Stimulated activated CD4-positive, alpha-beta T cell treated with anti-CD3 and anti-CD28 coated beads, Interleukin-2, amount 100 ng/mL, for 24 hours (primary cell): ENCODE data around the gene PORCN.
"Not testable (repeated sequence)": the region's sequence is repeated elsewhere in the genome, so short reads cannot be mapped to it uniquely, and the experiment has no call there.

Experiments used
- DNase-seq, 2 donors: peaks; one replicate each; pipeline ENCODE4 v3.0.0-alpha.2; 2020

The PORCN gene

DNA sequence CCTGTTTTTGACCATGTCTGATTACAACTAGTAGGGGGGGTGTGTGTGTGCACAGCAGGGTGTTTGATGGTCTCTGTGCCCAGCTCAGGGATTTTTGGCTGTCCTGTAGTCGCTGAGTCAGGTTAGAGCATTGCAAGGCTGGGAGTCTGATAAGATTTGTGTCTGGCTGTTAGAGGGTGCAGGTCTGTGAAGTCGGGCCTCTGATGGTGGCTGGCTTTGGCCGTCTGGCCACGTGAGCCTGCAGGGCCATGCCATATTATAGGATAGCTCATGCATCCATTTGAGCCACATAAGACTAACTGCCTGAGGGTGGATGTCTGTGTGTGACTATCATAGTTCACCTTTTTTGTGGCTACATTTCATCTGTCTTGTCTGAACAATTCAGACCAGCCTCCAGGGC is 4.9 kb downstream of the PORCN start:
- no peak for DNase-seq

DNA sequence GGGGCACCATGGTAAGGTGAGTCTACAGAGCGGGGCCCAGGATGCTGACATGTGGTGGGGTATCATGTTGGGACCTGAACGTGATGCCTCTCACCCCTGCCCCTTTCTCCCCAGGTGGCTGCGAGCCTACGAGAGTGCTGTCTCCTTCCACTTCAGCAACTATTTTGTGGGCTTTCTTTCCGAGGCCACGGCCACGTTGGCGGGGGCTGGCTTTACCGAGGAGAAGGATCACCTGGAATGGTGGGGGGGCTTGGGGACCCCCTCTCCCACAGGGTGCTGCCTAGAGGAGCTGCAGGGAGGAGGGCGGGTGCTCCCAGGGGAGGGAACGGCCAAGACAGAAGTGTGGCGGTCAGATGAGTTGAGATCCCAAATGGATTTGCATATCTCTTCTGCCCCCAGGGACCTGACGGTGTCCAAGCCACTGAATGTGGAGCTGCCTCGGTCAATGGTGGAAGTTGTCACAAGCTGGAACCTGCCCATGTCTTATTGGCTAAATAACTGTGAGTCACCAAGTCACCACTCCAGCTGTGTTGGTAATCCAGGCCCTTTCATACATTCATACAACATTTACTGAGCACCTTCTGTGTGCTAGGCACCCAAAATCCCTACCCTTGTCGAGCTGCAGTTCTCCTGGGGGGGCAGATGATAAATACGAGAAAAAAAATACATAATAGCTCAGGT is 5.5 kb downstream of the PORCN start:
- no peak for DNase-seq

DNA sequence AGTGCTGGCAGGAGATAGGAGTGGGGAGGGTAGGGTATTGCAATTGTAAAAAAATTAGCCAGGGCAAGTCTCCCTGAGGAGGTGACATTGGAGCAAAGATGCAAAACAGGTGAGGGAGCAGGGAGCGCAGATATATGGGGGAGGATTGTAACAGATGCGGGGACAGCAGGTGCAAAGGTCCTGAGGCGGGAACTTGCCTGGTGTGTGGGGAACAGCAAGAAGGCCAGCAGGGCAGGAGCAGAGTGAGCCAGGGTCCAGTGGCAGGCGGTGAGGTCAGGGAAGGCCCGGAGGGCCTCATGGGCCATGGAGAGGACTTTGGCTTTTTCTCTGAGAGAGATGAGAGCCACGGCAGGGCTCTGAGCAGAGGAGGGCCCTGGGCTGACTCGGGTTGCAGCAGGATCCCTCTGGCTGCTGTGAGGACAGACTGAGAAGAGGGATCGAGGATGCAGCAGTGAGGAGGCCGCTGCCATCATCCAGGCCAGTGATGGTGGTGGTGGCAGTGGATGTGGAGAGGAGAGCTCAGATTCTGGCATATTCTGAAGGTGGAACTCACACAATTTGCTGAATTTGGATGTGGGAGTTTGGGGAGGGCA is 6.2 kb downstream of the PORCN start:
- DNase-seq = no peak

DNA sequence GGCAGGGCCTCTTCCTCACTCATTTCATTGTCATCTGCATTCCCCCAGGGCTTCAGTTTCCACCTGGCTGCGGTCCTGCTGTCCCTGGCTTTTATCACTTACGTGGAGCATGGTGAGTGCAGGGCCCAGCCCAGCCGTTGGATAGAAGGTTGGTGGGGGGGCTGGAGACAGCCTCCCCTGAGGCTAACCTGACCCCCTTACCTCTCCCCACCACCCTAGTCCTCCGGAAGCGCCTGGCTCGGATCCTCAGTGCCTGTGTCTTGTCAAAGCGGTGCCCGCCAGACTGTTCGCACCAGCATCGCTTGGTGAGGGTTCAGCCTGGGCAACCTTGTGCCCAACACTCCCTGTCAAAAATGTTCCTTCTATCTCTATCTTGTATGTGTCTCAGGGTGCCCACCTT is 7.0 kb downstream of the PORCN start:
- DNase-seq = no peak

DNA sequence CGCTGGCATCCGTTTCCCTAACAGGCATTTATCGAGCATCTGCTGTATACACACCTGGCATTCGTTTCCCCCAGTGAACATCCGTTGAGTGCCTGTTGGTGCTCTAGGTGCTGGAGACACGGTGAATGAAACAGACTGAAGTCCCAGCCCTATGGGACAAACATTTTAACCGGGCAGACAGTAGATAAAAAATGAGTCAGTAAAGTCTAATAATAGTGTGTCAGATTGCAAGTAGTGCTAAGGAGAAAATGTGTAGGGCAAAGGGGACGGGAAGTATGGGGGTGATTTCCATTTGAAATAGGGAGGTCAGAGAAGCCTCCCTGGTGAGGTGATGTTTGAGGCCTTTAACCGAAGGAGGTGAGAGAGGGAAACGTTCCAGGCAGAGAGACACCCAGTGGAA is 7.5 kb downstream of the PORCN start:
- DNase-seq = no peak

DNA sequence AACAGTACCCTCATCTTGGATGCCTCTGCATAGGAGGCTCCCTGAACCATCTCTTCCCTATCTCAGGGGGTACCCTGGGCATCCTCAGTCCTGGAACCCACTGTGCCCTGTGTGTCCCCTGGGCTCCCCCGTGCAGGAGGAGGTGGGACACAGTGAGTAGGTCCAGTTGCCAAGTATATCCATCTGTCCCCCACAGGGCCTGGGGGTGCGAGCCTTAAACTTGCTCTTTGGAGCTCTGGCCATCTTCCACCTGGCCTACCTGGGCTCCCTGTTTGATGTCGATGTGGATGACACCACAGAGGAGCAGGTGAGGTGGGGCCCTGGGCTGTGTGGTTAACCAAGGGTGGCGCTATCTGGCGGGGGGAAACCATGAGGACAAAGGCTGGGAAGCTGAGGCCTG is 8.2 kb downstream of the PORCN start:
- DNase-seq = no peak

DNA sequence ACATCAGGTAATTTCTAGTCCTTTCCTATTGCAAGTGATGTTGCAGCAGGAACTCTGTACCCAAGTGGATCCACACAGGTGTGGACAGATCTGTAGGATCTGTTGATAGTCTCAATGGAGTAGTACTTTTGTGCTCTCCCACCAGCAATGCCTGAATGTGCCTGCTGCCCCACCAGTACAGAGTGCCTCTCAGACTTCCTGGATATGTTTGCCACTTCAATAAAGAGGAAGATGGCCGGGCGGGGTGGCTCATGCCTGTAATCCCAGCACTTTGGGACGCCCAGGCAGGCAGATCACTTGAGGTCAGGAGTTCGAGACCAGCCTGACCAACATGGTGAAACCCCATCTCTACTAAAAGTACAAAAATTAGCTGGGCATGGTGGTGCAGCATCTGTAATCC is 10.7 kb downstream of the PORCN start:
- DNase-seq = not testable (repeated sequence)

DNA sequence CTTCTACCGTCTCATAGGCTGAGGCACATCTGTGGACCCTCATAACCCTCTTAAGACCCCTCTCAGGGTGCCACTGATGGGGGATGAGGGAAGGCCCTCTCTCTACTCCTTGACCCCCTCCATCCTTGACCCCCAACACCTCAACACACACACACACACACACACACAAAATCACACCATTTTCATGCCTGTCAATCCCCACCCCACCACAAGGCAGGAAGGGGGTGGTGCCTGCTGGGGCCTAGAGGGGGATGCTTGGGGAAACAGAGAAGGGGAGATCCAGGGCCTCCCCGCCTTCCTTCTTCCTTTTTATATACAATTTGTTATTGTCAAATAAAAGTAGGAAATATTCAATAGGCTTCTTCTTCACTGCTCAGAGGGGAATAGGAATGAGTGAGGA is 11.7 kb downstream of the PORCN start:
- no peak for DNase-seq

DNA sequence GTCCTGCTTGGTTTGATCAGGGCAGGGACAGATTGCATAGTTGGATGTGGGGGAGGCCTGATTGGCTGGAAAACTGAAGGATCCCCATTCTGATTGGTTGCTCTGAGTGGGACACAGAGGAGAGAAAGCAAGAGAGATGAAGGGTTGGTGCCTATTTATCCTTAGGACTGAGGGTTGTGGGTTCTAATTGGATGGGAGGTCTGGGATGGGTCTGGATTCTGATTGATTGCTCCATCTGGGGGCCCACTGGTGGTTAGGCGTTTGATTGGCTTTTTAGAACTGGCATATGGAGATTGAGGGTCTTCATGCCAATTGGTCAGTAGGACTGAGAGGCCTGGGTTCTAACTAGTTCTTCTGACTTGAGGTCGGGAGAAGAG is 12.2 kb downstream of the PORCN start:
- DNase-seq = no peak

DNA sequence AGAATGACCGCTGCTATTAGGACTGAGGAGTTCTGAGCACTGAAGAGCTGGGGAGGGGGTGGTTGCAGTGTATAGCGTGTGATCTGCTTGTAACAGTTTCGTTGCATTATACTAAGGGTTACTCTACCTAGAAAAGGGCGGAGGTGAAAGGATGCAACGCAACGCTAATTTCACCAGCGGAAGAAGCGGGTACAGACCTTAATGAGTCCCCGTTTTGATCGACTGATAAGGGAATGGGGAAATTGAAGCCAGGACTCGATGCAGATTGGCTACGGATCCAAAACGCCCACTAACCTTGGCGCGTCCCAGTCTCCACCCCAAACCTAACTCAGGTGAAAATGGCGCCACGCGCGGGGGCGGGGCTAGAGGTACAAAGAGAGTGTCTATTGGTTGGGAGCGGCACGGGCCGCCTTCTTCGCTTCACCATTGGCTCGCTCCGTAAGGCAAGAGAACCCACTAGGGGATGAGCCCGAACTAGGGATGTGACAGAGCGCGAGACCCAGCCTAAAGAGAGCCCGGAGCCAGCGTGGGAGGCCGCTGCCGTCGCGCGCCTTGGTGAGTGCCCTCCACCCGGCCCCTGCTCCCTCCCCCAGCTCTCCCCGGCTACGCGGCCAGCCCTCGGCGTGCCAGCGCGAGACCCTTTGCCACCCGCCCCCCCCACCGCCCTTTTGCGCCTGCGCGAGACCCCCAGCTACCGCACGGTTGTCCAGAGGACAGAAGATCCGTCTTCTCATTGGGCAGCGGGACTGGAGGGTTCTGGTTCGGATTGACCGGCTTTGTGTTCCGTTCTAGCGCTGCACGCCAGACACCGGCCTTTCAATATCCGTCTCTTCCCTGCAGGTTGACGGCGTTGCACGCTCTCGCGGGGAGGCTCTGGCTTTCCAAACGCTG is 12.8 kb downstream of the PORCN start, which contains the start of gene EBP:
Gene EBP, plus strand, starts transcription at position 456 of the 891 bp plus-strand sequence. CDS start 1,964 bp downstream, outside the sequence.
- peak; percentile 94 for DNase-seq

DNA sequence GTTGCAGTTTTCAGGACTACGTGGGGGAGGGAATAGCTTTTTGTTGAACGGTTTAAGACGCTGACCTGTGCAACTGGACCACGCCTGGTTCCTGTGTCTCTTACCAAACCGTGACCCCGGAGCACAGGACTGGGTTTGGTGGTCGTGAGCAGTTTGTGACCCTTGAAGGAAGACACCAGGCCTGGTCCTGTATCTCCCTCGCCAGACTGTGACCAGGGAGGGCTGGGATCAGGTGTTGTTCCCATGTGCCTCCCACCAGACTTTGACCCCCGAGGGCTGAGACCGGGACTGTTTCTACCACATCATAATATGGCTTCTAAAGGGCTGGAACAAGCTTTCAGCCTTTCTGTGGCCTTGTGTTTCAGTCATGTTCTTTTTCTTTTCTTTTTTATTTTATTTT is 13.5 kb downstream of the PORCN start:
- no peak for DNase-seq

DNA sequence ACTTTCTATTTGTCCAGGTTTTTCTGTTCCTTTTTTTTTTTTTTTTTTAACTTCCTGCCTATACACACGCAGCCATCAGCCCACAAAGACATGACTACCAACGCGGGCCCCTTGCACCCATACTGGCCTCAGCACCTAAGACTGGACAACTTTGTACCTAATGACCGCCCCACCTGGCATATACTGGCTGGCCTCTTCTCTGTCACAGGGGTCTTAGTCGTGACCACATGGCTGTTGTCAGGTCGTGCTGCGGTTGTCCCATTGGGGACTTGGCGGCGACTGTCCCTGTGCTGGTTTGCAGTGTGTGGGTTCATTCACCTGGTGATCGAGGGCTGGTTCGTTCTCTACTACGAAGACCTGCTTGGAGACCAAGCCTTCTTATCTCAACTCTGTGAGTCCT is 14.9 kb downstream of the PORCN start:
- DNase-seq = no peak

DNA sequence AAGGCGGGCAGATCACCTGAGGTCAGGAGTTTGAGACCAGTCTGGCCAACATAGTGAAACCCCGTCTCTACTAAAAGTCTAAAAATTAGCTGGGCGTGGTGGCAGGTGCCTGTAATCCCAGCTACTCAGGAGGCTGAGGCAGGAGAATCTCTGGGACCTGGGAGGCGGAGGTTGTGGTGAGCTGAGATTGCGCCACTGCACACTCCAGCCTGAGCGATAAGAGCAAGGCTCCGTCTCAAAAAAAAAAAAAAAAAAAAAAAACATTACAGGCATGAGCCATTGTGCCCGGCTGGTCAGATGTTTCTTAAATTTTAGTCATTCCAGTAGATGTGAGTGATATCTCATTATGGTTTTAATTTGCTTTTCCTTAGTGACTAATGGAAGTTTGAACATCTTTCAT is 17.1 kb downstream of the PORCN start:
- DNase-seq = not testable (repeated sequence)

DNA sequence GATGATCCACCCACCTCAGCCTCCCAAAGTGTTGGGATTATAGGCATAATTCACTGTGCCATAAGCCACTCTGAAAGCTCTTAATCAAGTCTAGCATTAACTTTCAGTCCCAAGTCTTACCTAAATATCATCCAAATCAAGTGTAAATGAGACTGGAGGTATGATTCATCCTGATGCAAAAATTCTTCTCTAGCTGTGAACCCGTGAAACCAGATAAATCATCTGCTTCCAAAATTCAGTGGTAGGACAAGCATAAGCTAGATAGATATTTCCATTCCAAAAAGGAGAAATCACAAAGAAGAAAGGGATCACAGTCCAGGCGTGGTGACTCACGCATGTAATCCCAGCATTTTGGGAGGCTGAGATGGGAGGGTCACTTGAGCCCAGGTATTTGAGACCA is 21.9 kb downstream of the PORCN start:
- no peak for DNase-seq

DNA sequence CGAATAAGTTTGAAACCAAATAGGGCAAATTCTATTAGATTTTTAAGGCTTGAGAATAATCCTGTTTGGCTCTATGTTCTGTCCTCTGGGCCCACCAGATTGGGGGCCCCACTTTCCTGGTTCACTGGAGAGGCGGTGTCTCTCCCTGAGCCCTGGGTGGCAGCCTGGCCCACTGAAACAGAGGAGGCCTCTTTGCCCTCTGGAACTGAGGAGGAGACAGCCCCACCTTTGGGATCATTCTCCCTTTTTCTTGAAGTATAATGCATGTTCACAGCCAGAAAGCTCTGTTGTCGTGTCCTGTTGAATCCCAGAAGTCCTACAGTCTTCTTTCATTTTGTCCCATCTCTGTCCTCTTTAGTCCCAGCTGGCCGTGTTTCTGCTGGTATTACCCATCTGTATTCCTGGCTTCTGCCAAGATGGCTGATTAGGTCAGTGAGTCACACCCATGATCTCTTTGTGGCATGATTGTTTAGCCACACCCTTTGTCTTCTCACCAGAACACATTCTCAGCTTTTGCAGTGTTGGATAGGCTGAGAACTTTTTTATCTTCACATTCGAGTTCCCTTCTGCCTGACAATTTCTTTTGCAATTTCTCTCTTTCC is 22.7 kb downstream of the PORCN start:
- DNase-seq = no peak

DNA sequence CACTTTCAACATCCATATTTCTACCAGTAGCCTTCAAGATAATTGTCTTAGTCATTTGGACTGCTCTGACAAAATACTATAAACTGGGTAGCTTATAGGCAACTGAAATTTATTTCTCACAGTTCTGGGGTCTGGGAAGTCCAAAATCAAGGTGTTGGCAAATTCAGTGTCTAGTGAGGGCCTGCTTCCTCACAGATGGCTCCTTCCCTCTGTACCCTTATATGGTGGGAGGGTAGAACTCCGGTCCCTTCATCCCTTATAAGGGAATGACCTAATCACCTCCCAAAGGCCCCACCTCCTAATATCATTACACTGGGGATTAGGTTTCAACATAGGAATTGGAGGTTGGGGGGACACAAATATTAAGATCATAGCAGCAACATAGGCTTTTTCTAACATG is 23.4 kb downstream of the PORCN start:
- DNase-seq = no peak

DNA sequence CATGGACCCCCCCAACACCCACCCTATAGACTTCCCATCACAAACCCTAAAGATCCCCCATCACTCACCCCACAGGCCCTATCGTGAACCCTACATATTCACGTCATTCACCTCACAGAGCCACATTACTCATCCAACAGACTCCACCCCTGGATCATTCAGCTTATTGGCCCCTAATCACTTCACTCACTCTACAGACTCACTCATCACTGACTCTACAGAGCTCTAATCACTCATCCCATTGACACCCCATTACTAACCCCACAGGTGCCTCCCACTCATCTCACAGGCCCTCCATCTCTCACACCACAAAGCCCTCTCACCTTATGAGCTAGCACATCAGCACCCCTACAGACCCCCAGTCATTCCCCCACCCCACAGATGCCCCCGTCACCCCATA is 24.4 kb downstream of the PORCN start:
- no peak for DNase-seq

DNA sequence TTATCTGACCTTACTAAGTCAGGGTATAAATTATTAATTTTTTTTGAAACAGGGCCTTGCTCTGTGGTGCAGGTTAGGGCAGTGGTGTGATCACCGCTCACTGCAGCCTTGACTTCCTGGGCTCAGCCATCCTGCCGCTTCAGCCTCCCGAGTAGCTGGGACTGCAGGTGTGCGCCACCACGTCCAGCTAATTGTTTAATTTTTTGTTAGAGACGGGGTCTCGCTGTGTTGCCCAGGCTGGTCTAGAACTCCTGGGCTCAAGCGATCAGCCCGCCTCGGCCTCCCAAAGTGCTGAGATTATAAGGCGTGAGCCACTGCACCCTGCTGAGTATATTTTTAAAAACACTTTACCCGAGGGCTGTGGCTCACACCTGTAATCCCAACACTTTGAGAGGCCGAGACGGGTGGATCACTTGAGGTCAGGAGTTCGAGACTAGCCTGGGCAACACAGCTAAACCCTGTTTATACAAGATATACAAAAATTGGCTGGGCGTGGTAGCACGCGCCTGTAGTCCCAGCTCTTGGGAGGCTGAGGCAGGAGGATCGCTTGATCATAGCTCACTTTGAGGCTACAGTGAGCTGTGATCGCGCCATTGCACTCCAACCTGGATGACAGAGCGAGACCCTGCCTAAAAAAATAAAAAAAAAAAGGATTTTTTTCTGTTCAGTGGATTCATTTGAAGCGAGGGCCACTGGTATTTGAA is 30.0 kb downstream of the PORCN start:
- no peak for DNase-seq

DNA sequence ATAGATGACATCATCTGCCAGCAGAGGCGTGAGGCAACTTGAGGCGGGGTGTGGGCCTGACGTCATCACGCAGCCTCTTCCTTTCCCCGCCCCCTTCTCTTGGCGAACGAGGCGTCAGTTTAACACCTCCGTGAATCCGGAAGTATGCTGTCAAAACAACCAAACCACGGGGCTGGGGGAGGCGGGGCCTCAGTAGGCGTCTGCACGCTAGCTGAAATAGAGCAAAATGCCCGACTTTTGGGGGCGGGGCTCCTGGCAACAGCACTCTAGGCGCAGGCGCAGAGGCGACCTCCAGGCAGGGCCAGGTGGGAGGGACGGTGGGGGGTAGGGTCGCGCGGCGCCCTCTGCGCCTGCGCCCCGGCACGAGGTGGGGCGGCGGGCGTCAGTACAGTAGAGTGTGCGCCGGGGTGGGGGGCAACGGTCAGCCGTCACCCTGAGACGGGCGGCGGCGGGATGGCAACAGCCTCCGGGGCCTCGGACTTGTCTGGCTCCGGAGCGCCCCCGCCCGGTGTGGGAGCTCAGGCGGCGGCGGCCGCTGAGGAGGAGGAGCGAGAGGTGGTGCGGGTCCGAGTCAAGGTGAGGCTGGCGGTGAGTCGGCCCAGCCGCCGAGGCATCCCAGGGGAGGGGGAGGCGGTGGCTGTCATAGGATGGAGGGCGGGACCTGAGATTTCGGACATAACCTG is 30.7 kb downstream of the PORCN start, which contains the start of gene TBC1D25:
Gene TBC1D25, plus strand, starts transcription at position 370 of the 683 bp plus-strand sequence. Its CDS starts 84 bp downstream, at position 454.
- DNase-seq = peak; percentile 96

DNA sequence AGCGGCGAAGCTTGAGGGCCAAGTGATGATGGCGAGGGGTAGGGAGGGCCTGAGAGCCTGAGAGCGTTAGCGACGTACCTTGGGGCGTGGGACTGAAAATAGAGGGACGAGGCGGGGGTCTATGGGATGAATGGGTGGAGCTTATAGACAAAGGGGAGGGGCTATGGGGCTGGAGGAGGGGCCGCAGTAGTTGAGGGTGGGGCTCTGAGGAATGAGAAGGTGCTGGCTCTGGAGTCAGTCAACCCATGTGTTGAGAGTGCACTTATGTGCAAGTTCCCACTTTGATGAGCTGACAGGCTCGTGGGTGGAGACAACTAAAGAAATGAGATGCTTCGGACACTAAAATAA is 31.2 kb downstream of the PORCN start:
- peak; percentile 54 to 64 for DNase-seq

DNA sequence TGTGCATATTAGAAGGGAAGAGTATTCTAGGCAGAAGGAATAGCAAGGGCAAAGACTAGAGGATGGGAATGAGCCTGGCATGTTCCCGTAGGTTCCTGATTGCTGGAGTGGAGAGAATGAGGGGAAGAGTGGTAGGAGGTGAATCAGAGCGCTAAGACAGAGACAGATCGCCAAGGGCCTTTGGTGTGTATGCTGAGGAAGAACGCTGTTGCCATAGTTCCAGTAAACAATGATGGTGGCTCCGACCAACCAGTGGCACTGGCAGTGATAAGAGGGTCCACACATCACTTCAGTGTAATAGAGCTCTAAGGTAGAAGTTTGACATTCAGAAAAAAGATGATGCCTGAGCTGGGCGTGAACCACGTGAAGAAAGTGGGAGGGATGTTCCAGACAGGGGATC is 31.7 kb downstream of the PORCN start:
- DNase-seq = no peak

DNA sequence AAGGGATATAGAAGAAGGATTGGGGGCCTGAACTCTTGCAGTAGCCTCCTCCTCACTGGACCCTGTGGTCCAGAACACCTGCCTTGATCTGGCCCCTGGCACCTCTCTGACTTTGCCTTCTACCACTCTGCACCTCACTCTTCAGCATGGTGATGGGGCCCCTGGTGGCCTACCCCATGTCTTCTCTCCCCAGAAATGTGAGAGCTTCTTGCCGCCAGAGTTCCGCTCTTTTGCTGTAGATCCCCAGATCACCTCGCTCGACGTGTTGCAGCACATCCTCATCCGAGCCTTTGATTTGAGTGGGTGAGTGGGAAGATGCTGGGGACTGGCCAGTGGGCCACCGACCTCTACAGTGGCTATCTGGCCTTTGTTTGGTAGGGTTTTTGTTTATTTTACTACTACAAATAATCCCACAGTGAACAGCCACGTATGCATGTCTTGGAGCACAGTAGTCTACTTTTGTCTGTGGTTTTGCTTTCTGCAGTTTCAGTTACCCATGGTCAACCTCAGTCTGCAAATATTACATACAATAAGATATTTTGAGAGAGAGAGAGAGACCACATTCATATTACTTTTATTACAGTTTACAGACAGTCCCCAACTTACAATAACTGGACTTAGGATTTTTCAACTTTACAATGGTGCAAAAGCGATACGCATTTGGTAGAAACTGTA is 32.5 kb downstream of the PORCN start:
- DNase-seq = no peak
